Inflammatory macrophage treated with lipopolysaccharide for 1 hour (primary cell): ENCODE data around the gene NRP2.
A peak's percentile ranks its signal among the peaks of the same experiment; 100 is the strongest.

ENCODE experiments used
- DNase-seq, 2 donors: peaks; one replicate each; pipeline ENCODE4 v3.0.0-alpha.2; 2020 to 2022

Gene NRP2

GRCh38 chr2:205659922-205660321 is 22.4 kb upstream of the NRP2 start:
- no peak for DNase-seq

GRCh38 chr2:205660521-205661124 is 21.7 kb upstream of the NRP2 start:
- peak in 1 of 2 donors; percentile 7 for DNase-seq

- DNase-seq = no peak
These were observed 21.0 kb upstream of the NRP2 start for GRCh38 chr2:205661281-205661680.

GRCh38 chr2:205662206-205662965 is 19.9 kb upstream of the NRP2 start:
- DNase-seq = peak in 1 of 2 donors; percentile 23

DNA sequence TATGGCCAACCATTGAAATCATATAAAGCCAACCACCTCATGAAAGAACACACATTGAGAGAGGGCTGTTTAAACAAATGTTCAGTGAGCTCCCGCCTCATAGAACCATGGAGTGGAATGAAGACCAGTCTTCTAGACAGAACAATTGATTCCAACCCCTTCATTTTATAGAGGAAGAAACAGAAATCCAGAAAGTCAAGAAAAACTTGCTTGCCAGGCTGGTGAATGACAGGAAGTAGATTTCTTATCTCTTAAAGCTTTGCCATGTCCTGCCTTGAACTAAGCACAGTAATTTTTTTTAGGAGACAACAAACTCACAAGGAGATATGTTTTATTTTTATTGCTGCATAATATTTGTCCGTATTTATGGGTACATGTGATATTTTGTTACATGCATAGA is 16.5 kb upstream of the NRP2 start:
- DNase-seq = no peak

GRCh38 chr2:205670292-205670691 is 12.0 kb upstream of the NRP2 start:
- DNase-seq = no peak

- DNase-seq = no peak
These were observed 9.0 kb upstream of the NRP2 start for GRCh38 chr2:205673312-205673711.

- DNase-seq = peak; percentile 34 to 55
These were observed 6.3 kb upstream of the NRP2 start for GRCh38 chr2:205675861-205676516.

- no peak for DNase-seq
These were observed 3.7 kb upstream of the NRP2 start for GRCh38 chr2:205678541-205679142.

DNA sequence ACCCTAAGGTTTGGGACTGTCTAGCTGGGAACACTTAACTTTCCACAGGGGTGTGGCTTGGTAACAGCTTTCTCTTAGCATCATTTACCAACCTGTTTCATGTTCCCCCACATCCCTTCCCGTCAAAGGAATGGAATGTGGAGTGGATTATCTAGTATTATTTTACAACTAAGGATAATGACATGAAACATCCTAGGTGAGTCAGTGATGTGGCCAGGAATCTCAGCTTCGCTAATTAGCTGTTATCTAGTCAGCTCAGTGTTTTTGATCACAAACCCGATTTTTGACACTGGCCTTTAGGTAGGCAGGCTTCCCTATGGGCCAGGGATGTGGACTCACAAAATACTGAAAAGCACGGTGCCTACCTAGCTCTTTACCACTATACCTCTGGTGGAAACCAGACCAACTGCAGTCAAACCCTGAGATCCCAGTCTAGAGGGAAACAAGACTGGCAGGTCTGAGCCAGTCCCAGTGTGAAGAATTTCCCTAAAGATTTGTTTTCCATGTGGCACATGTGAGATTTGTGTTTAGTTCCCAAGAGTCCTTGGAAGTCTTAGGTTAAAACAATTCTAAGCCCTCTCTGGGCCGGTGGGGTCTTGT is 2.8 kb upstream of the NRP2 start:
- DNase-seq = no peak

GRCh38 chr2:205680067-205680466 is 2.2 kb upstream of the NRP2 start:
- peak; percentile 67 to 93 for DNase-seq

DNA sequence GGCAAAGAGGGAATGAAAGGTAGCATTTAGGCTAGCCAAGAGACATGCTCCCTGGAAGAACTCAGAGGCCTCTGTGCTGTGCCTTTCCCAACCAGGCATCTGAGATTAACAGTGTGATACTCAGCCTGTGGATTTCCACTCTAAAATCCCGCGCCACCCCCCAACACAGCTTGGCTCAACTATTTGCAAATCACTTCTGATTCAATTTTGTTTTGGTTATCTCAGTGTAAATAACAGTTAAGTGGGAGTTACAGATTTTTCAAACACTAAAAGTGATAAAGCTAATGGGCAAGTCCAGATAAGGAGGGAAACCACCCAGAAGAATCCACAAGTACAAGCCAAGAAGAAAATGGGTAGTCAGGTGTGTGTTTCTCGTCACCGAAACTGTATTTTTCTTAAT is 1.4 kb upstream of the NRP2 start:
- no peak for DNase-seq

DNA sequence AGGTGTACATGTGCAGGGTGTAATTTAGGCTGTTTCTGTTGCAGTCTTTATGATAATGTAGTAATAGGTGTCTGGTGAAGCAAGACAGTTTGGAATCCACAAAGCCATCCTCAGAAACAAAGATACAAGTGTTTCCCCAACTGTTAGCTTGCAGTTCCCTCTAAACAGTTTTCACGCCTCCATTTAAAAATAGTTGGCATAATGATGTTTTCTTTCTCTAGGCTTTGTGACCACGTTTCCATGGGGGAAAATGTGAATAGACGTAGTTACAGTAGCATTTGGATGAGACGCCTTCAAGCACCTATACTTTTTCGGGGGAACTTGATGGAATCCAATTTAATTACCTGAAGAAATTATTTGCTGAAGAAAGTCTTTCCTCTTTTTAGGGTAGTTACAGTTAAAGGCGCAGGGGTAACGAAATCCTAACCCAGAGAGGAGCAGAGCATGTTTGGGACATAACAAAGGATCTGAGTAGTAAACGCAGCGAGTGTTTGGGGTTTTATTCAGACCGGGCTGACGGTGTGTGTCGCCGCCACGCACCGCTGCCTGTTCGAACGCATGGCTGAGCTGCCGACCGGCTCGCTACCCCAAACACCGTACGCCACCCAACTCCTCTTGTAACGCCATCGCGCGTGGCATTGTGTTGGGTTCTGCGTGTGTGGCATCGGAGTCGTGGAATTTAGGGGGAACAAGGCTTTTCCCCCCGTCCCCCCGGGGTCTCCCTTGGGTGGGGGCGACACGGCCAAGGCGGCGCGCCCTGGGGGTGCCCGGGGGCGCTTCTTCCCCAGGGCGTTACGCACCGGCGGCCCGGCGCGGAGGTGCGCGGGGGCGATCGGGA is 681 bp upstream of the NRP2 start:
- no peak for DNase-seq

GRCh38 chr2:205682971-205683501 is 735 bp downstream of the NRP2 start:
- DNase-seq = peak; percentile 19 to 27

DNA sequence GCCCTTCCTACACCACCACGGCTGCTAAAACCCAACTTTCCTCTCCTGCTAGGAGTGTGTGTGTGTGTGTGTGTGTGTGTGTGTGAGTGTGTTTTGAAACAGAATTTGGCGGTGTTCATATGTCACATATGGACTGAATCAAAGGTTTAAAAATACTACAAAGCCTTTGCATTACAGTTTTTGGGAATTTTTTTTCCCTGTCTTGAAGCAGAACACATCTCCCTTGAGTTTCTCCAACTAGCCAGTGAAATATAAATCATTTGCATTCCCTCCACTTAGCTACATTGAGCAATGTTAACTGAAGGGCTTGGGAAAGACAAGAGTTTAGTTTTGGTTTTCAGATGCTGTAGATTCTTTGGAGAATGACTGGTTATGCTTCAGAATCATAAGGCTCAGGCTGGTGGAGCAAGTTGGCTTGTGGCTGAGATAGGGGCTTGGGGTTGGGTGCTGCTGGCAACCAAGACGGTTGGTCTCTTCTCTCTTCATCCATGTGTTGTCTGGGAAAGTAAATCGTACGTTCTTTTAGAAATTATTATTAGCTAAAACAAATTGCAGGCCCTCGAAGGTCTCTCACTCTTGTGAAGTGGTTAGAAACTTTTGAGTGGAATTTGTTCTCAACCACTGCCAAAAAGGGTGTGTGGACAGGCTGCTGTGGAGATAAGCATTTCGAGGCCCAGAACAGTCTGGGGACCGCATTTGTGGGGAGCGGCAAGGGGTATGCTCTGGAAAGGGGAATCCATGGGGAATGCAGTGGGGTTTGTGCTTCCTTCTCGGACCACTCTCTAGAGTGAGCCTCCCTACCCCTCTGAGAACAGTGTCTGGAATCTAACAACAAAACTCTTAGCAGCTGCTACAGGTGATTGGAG is 1.4 kb downstream of the NRP2 start:
- DNase-seq = peak; percentile 51 to 57

DNA sequence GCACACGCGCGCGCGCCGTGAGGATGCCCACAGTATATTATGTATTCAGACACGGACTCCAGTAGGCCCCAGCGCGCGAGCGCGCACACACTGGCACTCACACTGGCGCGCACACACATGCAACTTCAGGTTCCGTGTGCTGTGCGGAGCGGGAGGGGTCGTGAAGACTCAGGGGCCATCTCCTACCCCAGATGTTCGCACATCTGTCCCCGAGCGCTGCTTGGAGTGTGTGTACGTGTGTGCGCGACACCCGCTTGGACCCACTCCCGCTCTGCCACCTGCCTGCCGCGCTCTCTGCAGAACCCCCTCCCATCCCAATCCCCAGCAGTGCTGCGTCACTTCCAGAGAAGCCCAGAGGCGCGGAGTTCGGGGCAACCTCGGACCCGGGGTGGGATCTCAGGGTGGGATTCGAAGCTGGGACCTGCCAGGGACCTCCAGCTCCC is 2.6 kb downstream of the NRP2 start:
- DNase-seq = peak; percentile 25 to 38

GRCh38 chr2:205685314-205686055 is 3.2 kb downstream of the NRP2 start:
- DNase-seq = peak; percentile 14 to 30

DNA sequence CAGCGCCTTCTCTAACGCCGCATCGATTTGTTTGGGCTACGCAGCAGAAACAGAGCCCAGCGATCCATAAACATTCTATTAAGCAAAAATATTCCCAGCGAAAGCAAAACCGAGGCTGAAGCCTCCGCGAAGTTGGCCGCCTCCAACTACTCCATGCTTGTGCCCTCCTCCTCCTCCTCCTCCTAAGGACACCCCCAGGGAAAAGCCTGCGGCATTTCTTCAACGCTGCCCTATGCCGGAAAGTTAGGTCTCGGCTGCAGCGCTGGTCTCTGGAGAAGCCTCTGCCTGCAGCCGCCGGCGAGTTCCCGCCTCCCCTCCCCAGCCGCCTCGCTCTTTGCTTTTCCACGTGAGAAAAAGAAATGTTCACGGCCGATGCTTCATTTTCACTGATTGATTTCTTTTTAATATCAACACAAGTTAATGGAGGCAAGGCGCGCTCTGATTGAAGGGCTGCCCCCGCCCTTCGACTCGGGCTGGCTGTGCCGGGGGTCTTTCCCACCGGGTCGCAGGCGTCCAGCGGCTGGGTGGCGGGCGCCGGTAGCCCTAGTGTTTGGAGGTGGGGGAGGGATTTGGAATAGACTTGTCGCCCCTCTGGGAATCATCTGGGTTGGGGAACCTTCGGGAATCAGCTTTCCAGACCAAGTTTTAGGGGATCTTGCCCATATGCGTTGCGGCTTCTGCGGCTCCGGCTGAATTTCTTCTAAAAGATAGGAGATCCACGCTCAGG is 3.9 kb downstream of the NRP2 start:
- peak; percentile 22 to 40 for DNase-seq
